SIG-M5 treated with dmso at 0.1 percent for 504 hours (cell line): ENCODE results near the gene WNK2.
"Not testable (repeated sequence)": the region's sequence is repeated elsewhere in the genome, so short reads cannot be mapped to it uniquely, and the experiment has no call there.

ENCODE experiments used
- DNase-seq: peaks from one replicate; lab custom pipeline; 2025; ENCODE audit not compliant: unreplicated experiment; lab: John Stamatoyannopoulos, UW

The WNK2 gene

DNA sequence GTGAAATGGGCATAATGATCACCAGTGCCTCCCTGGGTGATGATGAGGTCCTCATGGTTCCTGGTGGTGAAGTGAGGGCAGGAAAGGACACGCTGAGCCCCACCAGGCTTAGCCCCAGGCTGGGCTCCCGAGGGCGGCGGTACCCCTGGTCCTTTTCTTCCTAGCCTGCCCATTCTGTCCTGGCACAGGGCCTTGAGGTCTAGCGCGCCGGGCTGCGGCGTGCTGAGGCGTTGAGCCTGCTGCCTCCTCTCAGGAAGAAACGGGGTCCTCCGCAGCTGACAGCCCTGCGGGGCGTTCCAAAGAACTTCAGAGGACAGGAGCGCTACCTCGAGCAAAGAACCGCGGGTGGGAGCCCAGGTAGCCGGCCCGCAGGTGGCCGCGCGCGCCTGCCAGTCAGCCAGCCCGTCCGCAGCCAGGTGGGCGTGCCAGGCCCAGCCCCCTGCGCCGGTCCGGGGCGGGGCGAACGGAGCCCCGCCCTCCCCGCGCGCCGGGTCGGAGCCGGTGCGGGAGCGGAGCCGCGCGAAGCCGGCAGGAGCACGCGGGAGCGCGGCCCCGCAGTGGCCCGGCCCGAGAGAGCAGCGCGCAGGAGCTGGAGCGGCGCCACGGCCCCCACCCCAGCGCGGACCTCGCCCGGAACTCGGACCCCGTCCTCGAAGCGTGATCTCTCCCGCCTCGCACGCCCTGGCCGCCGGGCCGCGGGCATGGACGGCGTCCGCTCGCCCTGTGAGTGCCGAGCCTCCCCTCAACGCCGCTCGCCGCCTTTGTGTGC lies at the start of gene WNK2:
Gene WNK2, plus strand, starts transcription at position 477 of the 769 bp plus-strand sequence. CDS start 791 bp downstream, outside the sequence.
- DNase-seq, result no peak

- DNase-seq, result no peak
Measured at GRCh38 chr9:93134740-93135444, 49.0 kb upstream of the WNK2 start.

- no peak for DNase-seq
Measured at GRCh38 chr9:93136011-93136440, 47.9 kb upstream of the WNK2 start.

DNA sequence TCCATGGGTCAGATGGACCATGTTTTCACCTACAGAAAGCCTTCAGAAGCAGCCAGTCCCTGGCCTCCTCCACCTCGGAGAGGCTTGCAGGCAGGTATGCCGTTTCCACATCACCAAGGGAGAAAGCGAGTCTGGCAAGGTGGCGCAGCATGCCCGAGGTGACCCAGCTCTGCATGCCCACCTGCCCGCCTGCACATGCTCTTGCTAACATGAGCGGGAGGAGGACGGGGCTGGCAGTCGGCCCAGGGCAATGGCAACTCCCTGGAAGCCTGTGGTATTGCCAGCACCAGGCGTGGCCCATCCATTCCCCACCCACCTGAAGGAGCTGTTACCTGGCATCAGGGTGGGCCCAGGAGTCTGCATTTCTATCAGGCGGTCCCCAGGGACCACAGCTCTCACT lies 46.6 kb upstream of the WNK2 start:
- no peak for DNase-seq

GRCh38 chr9:93138171-93138764 lies 45.7 kb upstream of the WNK2 start:
- DNase-seq, result no peak

DNA sequence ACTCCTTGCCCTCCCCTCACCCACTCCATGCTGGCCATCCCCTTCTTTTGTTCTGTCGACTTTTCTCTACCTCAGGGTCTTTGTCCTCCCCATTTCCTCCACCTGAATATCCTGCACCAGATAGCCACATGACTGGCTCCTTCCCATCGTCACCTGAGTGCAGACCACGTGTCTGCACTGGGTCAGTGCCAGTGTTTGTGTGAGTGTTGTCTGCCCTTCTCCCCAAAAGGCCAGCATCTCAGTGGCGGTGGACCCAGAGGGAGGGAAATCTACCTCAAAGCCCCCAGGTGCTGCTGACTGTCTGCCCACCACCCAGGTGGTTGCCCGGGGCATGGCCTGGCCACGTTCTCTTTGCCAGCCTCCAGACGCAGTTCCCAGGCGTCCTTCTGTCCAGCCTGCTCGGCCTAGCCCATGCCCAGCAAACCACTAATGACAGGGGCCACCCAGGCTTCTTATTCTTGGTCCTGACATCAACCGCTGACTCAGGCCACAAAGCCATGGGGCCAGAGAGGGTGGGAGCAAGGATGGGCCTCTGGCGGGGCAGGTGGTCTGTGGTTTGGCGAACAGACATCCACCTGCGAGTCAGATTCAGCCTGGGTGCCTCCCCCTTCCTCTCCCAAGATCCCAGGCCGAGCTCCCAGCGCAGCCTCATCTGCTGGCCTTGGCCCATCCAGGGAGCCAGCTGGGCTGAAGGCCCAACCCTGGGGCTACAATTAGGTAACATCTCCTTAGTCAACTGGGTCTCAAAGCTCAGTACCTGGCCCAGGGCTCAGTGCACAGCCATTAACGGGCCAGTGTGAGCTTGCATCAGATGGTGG lies 44.4 kb upstream of the WNK2 start:
- no peak for DNase-seq

DNA sequence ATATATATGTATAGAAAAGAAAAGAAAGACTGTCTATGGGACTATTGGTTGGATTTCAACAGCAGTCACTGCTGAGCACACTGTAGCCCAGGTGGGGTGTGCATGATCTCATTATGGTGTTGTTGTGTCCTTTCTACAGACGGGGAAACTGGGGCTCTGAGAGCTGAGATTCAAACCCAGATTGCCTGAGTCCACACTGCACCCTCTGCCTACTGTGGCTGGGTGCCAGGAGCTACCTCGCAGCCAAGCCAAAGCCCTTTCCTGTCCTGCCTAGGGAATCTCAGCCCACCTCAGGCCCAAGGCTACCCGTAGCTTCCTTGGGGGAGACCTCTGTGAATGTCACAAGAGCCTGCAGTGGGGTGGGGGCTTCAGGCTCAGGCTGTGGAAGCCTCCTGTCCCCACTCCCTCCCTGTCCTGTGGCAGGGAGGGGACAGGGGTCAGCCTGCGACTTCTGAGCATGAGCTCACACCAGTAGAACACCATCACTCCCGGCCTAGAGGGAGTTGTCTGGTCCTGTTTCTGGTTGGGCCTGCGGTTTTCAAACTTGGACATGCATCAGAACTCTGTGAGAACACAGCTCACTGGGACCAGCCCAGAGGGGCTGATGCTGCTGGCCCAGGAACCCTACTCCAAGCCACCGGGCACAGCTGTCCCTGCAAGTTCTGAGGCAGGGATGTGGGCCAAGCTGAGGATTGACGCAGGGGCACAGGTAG lies 42.0 kb upstream of the WNK2 start:
- no peak for DNase-seq

DNA sequence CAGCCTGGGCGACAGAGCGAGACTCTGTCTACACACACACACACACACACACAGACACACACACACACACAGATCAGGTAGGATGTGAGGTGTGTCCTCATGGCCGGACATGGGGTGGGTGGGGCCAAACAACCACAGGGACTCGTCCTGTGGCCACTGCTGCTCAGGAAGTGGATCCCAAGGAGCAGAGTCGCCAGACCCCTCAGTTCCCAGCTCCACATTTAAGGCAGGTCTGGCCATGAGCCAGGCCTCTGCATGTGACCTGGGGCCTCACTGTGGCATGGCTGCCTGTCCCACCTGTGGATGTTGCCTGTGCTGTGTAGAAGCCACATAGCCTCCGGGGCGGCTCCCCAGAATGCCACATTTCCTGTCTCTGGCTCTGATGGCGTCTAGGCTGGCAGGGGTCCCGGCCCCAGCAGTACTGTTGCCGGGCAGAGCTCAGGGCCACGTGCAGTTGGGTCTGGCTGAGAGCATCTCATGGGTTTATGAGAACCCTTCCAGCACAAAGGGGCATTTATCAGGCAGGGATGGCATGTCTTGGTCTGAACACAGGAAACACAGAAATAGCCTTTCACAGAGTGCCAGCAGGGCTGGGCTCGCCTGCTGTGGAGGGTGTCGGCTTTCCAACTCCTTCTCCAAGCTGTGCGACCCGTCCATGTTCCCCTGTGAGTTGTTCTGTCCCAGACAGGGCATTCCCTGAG lies 40.0 kb upstream of the WNK2 start:
- no peak for DNase-seq

- not testable (repeated sequence) for DNase-seq
Measured at GRCh38 chr9:93146696-93147095, 37.2 kb upstream of the WNK2 start.

GRCh38 chr9:93147632-93148031 lies 36.3 kb upstream of the WNK2 start:
- DNase-seq, result no peak

DNA sequence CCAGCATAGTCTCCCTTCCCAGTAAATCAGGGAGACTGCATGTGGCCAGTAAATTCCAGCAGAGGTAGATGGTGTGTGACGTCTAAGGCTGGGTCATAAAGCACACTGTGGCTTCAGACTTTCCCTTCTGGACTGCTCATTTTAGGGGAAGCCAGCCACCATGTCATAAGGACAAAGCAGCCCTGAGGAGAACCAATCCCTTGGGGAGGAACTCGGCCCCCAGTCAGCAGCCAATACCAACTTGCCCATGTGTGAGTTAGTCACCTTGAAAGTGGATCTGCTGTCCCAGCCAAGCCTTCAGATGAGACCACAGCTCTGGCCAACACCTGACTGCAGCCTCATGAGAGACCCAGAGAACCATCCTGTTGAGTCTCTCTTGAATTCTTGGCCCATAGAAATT lies 35.2 kb upstream of the WNK2 start:
- no peak for DNase-seq

GRCh38 chr9:93149361-93149760 lies 34.6 kb upstream of the WNK2 start:
- DNase-seq, result no peak

DNA sequence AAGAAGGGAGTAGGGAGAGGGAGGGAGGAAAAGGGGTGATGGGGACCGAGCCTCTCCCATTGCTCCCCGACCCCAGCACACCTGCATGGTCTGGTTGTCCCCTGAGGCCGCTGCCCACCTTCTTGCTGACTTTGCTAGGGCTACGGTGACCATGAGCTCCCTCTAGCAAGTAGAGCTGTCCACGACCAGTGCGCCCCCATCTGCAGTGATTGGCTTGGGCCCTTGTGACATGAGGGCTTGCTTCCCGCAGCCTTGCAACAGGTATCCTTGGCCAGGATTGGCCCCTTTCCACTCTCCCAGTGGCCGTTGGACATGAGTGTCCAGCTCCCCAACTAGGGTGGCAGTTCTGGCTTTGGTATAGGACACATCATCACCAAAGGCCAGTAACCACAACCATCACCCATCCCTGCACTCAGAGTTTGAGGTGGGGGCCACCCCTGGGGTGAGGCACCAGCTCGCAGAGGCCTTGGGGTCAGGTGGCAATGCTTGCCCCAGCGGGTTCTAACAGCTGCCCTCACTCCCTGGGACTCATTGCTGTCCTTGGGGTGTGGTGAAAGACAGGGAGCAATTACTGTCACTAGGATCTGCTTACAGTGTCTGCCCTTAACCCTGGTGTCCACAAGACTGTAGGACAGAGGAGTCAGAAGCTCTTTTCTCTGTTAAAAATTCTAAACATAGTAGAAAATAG lies 32.7 kb upstream of the WNK2 start:
- no peak for DNase-seq

GRCh38 chr9:93154293-93154903 lies 29.5 kb upstream of the WNK2 start:
- DNase-seq, result peak; percentile 37

DNA sequence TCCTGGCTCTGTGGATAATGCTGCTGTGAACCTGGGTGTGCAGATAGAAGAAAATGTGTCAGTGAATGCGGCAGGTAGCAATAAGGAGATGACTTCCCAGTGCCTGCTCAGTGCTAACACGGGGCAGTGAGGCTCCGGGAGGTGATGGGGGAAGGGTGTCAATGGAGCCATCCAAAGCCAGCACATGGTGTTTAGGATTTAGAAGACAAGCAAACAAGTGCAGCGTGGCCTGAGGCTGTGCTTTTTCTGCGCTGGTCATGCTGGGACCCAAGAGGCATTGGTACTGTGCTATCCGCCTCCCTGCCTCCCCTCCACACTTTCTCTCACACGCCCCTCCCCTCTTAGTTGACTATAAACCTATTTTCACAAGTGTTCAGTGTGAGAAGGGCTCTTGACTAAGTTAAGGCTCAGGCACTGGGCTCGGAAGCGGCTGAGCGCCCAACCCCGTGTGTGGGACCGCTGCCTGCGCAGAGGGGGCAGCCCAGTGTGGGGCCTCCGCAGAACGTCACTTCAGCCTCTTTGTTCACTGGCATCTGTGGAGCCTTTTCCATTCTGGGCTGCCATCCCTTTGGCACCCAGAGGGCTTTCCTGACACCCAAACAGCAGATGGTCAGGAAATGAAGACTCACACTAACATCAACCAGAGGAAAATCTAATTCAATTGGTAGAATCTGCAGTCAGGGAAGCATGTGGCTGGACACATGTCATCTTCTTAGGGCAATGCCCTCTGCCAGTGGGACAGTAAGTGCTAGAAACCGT lies 28.0 kb upstream of the WNK2 start:
- DNase-seq, result no peak

DNA sequence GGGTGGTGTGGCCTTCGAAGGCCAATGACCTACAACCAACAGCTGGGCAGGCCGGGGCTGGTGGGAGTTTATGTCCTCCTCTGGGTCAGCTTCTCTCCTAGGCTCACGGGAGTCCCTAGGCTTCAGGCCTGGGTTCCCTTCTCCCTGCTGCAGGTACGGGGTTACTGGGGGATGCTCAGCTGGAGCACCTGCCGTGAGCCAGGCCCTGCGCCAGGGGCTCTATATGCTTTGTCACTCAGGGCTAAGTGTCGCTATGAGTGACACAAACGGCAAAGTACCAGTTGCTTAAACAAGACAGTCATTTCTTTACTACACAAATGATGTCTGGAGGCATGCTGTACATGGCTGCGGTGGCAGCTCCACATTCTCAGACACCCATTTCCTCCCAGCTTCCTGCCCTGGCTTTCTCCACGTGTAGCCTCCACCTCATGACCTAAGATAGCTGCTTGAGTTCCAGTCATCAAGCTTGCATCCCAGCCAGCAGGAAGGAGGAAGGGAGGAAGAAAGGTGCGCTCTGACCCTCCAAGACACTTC lies 27.4 kb upstream of the WNK2 start:
- DNase-seq, result no peak

DNA sequence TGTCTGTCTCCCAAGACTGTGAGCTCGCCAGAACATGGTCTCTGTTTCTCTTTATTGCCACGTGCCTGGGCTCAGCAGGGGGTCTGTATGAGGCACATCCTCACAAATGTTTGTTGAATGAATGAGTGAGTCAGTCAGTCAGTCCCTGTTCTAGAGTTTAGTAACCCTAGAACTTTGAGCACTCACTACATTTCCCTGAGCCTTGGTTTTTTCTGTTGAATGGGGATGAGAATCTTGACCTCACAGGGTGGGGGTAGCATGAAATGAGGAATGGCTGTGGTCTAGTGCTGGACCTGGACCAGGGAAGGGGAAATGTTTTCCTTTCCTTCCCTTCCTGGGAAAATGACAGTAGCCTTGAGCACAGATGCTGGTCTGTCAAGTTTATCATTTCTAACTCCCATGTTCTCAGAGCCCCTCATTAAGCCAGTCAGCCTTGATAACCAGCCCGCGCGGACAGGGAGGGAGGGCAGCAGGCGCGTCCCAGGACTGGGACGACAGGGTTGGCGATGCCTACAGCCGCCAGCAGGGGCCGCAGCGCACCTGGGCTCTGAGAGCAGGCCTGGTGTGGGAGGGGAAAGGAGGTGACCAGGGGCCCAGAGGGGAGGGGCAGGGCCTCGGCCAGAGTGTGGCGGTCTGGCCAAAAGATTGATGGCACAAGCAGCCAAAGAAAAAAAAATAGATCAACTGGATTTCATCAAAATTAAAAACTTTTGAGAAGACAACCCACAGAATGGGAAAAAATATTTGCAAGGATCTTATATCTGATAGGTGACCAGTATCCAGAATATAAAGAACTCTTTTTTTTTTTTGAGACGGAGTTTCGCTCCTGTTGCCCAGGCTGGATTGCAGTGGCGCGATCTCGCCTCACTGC lies 24.1 kb upstream of the WNK2 start:
- DNase-seq, result peak; percentile 29
